ENCODE measurements around the gene CCDC91. TPM values are rescaled to one million over a fixed set of nuclear protein-coding genes. Genes with fewer than 3 reads are reported as not detected.
A peak's percentile ranks its signal among the peaks of the same experiment; 100 is the strongest.

The CCDC91 gene
- polyA plus RNA-seq, 2 of the 4 experiments (the other 2 are of a cell fraction), result 26.0 to 48.1 TPM

DNA sequence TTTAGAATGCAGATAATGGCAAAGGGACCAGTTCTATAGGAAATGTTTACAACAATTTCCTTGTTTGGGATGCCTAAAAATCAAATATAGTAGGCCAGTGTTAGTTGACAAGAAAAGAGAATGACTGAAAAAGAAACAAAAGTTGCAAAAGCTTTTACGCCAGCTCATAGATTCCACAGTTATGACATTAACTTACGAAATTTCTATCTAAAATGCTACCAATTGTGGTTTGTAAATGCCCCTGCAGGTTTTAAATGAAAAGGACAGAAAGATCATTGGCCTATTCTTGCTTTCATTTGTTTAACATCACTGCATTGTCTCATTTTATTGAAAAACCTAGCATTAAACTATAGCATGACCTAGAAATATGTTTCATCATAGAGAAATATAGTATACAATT lies 345.8 kb downstream of the CCDC91 start:
- DNase-seq (ENCODE audit: low read depth in 1 of 2, low spot score in 1 of 2) (no peak), ATAC-seq (no peak), FAIRE-seq (no peak)
- Histone ChIP-seq H3K4me1 (peaks cover 22% of the 10 kb centered on the region), H3K4me3 (no peak overlapping the region), H3K4me2 (peak overlapping the region; percentile 28; the same call in 2 of the 3 replicates), H3K9me3 (no peaks in the 10 kb centered on the region), H3K27ac (no peak overlapping the region)
- TF ChIP-seq, protein P1, sequence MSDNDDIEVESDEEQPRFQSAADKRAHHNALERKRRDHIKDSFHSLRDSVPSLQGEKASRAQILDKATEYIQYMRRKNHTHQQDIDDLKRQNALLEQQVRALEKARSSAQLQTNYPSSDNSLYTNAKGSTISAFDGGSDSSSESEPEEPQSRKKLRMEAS (IDR thresholded peaks at IDR 0.05), result no peak
- TF ChIP-seq CEBPB (IDR thresholded peaks at IDR 0.05) (0 out of 4 replicates have a peak, but pooled peaks of 1 of the 2 experiments have one; percentile 21), FOSL2 (IDR thresholded peaks at IDR 0.05) (no peak), FOSL2 (CRISPR knock-in tag; IDR thresholded peaks at IDR 0.05) (peak; percentile 6; the same call in 1 of the 2 replicates)
- CTCF ChIA-PET, result interaction anchor here (0.9 kb wide), 1 partner anchor 136 kb away, joined by 3 read pairs; no protein-coding TSS in a partner anchor
- WGBS (ENCODE audit: missing lambda C conversion rate), result 71% methylated on average over 2 of the region's 2 CpGs
- POLR2A ChIA-PET, result no interaction called here

DNA sequence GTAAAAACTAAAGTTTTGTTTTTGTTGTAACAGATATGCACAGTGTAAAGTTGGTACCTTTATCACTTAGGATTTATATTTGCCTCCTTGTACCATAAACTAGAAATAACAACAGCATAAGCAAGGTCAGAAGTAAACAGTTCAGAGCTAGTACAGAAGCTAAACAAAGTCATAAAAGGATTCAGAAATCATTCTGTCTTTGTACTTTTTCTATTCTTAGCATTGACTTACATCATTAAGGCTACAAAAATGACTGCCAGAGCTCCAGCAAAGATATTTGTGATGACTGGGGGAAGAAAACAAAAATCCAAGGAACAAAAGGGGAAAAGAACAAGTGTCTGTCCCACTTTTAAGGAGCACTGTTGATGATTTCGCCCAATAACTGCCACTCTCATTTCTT lies 347.2 kb downstream of the CCDC91 start:
- WGBS (ENCODE audit: missing lambda C conversion rate), result 77% methylated on average over 1 of the region's 1 CpG
- H3K27ac ChIP-seq, result no peak overlapping the region
- DNase-seq (ENCODE audit: low read depth in 1 of 2, low spot score in 1 of 2) (no peak), FAIRE-seq (no peak), ATAC-seq (no peak)
- no peak overlapping the region for H3K4me2 ChIP-seq
- POLR2A ChIA-PET, result no interaction called here
- TF ChIP-seq, protein P2, sequence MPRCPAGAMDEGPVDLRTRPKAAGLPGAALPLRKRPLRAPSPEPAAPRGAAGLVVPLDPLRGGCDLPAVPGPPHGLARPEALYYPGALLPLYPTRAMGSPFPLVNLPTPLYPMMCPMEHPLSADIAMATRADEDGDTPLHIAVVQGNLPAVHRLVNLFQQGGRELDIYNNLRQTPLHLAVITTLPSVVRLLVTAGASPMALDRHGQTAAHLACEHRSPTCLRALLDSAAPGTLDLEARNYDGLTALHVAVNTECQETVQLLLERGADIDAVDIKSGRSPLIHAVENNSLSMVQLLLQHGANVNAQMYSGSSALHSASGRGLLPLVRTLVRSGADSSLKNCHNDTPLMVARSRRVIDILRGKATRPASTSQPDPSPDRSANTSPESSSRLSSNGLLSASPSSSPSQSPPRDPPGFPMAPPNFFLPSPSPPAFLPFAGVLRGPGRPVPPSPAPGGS (IDR thresholded peaks at IDR 0.05), result no peak
- TF ChIP-seq NFE2L2 (conservative IDR thresholded peaks at IDR 0.05; ENCODE audit: low read length) (no peak), RNF2 (IDR thresholded peaks at IDR 0.05; ENCODE audit: borderline replicate concordance, low read depth) (no peak)
- no peak overlapping the region for H3K4me3 ChIP-seq
- CTCF ChIA-PET, result no interaction called here
- peaks cover 22% of the 10 kb centered on the region for H3K4me1 ChIP-seq
- no peaks in the 10 kb centered on the region for H3K9me3 ChIP-seq

DNA sequence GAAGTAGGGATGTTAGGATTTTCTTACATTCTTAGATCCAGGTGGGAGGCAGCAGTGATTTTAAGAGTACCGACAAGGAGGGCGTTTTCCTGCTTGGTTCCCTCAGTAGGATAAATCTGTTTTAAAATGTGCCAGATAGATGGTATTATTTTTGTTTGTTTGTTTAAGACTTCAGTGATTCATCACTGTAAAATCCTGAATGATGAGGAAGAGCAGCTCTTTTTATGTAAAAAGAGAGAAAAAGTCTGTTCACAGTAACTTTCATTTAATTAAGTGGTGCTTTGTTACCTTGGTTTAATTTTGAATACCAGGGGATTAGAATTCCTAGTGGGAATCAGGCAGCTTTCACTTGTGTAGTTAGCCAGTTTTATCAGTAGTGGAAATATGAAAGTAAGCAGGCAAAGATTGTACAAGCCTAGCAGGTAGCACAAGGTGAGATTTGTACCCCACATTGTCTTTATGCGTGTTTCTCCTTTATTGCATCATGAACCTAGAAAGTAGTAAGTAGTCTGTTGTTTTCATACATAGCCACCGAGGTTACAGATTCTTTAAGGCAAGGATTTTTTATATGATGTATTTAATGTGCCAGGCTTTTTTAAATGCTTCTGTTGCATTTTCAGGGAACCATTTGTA lies 349.6 kb downstream of the CCDC91 start:
- no peak for FAIRE-seq
- CTCF ChIA-PET, result no interaction called here
- no peak overlapping the region for H3K27ac ChIP-seq

DNA sequence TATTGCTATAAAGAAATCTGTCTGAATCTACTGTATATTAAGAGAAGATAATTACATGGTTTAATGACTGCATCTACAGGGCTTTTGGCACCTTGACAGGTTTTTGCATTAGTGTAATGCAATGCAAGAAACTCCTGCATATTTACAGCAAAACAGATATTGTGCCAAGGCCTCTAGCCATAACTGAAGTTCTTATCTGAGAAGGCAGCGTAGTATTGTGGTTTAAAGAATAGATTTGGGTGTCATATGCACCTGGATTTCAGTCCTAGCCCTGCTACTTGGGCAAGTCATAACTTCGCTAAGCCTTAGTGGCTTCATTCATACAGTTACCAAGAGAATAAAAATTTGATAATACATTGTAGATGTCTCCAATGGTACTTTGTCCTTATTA lies 350.1 kb downstream of the CCDC91 start:
- no peak for ATAC-seq
- FAIRE-seq, result no peak
- no peak overlapping the region for H3K27ac ChIP-seq

More for the DNA sequence above, 349.6 kb downstream of the CCDC91 start:
- H3K9me3 ChIP-seq, result no peaks in the 10 kb centered on the region
- no peak overlapping the region for H3K4me2 ChIP-seq
- peaks cover 22% of the 10 kb centered on the region for H3K4me1 ChIP-seq
- ATAC-seq, result no peak
- POLR2A ChIA-PET, result no interaction called here
- TF ChIP-seq MAZ (IDR thresholded peaks at IDR 0.05; ENCODE audit: borderline replicate concordance, low read depth, low read length) (no peak), EHF (CRISPR knock-in tag; IDR thresholded peaks at IDR 0.05) (no peak), SREBF2 (IDR thresholded peaks at IDR 0.05) (no peak), HOXA7 (CRISPR knock-in tag; IDR thresholded peaks at IDR 0.05) (no peak), POLR2A (IDR thresholded peaks at IDR 0.05; ENCODE audit: low read length) (no peak), FOXS1 (CRISPR knock-in tag; IDR thresholded peaks at IDR 0.05) (no peak), CHD2 (IDR thresholded peaks at IDR 0.05; ENCODE audit: low read length, partially characterized antibody) (no peak), ZNF302 (CRISPR knock-in tag; IDR thresholded peaks at IDR 0.05) (no peak)
- 77% methylated on average over 4 of the region's 4 CpGs for WGBS (ENCODE audit: missing lambda C conversion rate)
- no peak overlapping the region for H3K4me3 ChIP-seq
- no peak for DNase-seq (ENCODE audit: low read depth in 1 of 2, low spot score in 1 of 2)

More for the DNA sequence above, 350.1 kb downstream of the CCDC91 start:
- peaks cover 19% of the 10 kb centered on the region for H3K4me1 ChIP-seq
- H3K4me2 ChIP-seq, result no peak overlapping the region
- CTCF ChIA-PET, result no interaction called here
- 97% methylated on average over 2 of the region's 2 CpGs for whole genome bisulfite sequencing (ENCODE audit: missing lambda C conversion rate)
- H3K4me3 ChIP-seq, result no peak overlapping the region
- DNase-seq (ENCODE audit: low read depth in 1 of 2, low spot score in 1 of 2), result no peak
- no peaks in the 10 kb centered on the region for H3K9me3 ChIP-seq
- TF ChIP-seq ZSCAN20 (CRISPR knock-in tag; IDR thresholded peaks at IDR 0.05), result no peak
- TF ChIP-seq, protein P3, sequence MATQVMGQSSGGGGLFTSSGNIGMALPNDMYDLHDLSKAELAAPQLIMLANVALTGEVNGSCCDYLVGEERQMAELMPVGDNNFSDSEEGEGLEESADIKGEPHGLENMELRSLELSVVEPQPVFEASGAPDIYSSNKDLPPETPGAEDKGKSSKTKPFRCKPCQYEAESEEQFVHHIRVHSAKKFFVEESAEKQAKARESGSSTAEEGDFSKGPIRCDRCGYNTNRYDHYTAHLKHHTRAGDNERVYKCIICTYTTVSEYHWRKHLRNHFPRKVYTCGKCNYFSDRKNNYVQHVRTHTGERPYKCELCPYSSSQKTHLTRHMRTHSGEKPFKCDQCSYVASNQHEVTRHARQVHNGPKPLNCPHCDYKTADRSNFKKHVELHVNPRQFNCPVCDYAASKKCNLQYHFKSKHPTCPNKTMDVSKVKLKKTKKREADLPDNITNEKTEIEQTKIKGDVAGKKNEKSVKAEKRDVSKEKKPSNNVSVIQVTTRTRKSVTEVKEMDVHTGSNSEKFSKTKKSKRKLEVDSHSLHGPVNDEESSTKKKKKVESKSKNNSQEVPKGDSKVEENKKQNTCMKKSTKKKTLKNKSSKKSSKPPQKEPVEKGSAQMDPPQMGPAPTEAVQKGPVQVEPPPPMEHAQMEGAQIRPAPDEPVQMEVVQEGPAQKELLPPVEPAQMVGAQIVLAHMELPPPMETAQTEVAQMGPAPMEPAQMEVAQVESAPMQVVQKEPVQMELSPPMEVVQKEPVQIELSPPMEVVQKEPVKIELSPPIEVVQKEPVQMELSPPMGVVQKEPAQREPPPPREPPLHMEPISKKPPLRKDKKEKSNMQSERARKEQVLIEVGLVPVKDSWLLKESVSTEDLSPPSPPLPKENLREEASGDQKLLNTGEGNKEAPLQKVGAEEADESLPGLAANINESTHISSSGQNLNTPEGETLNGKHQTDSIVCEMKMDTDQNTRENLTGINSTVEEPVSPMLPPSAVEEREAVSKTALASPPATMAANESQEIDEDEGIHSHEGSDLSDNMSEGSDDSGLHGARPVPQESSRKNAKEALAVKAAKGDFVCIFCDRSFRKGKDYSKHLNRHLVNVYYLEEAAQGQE (IDR thresholded peaks at IDR 0.05), result no peak
- POLR2A ChIA-PET, result no interaction called here

Data from A549 (cell line).